GM19239 (cell line): ENCODE measurements around the gene TNFAIP8L3.

Source experiments
- DNase-seq: peaks from one replicate; pipeline ENCODE4 v3.0.0; 2011; ENCODE audit warnings: low spot score; ENCODE audit not compliant: insufficient read length
- FAIRE-seq: peaks from 2 replicates; lab custom pipeline; 2011; peaks lifted over from hg19 to GRCh38; lab: Jason Lieb, UNC

Gene TNFAIP8L3

GRCh38 chr15:51024735-51025453, 69.8 kb downstream of the TNFAIP8L3 start:
- FAIRE-seq (no peak), DNase-seq (no peak)

- DNase-seq = no peak
- no peak for FAIRE-seq
Observed at GRCh38 chr15:51023499-51023898, 71.2 kb downstream of the TNFAIP8L3 start.

GRCh38 chr15:51022206-51022605, 72.5 kb downstream of the TNFAIP8L3 start:
- FAIRE-seq = no peak

GRCh38 chr15:51016615-51017014, 78.1 kb downstream of the TNFAIP8L3 start:
- FAIRE-seq = no peak
- DNase-seq = no peak

More at GRCh38 chr15:51022206-51022605, 72.5 kb downstream of the TNFAIP8L3 start:
- DNase-seq = no peak

- no peak for DNase-seq
- no peak for FAIRE-seq
Observed at GRCh38 chr15:51011212-51011611, 83.5 kb downstream of the TNFAIP8L3 start.

GRCh38 chr15:51007131-51007666, 87.5 kb downstream of the TNFAIP8L3 start:
- FAIRE-seq (no peak), DNase-seq (no peak)
